Measurements from ENCODE around the gene PARVG. TPM values are rescaled to one million over a fixed set of nuclear protein-coding genes. Genes with fewer than 3 reads are reported as not detected.

The PARVG gene
- total RNA-seq, 1 experiment from 2014 or later = not detected

GRCh38 chr22:44160421-44160820, 20.3 kb upstream of the PARVG start:
- H3K9ac ChIP-seq (ENCODE audit: low read length) = no peak overlapping the region
- H3F3A ChIP-seq (ENCODE audit: low read length, unreplicated experiment) = no peaks in the 10 kb centered on the region
- H3K9me3 ChIP-seq (ENCODE audit: low read length) = no peaks in the 10 kb centered on the region
- TF ChIP-seq EZH2 (IDR thresholded peaks at IDR 0.05; ENCODE audit: low read length, unreplicated experiment) (no peak), EZH2phosphoT487 (IDR thresholded peaks at IDR 0.05; ENCODE audit: borderline replicate concordance, low read length) (no peak), CTCF (conservative IDR thresholded peaks at IDR 0.05; ENCODE audit: low read depth, low read length) (no peak)
- no peak overlapping the region for H3K27ac ChIP-seq (ENCODE audit: low read length)
- CTCF ChIA-PET = no interaction called here
- H3K9me2 ChIP-seq (replicated peaks; ENCODE audit: low read length) = no peaks in the 10 kb centered on the region
- no peak overlapping the region for H2AFZ ChIP-seq (ENCODE audit: low read length)
- intact Hi-C loops (cut with micrococcal nuclease) = no loop called here
- no peak overlapping the region for H3K4me2 ChIP-seq (ENCODE audit: low read length)
- H3K4me1 ChIP-seq (ENCODE audit: insufficient read depth, low read length) = no peaks in the 10 kb centered on the region
- ATAC-seq (no peak), DNase-seq (no peak)
- no peak overlapping the region for H3K4me3 ChIP-seq (ENCODE audit: low read length)
- H3K27me3 ChIP-seq (ENCODE audit: low read length) = no peaks in the 10 kb centered on the region
- POLR2A ChIA-PET (ENCODE audit: unreplicated experiment) = no interaction called here
- H3K79me2 ChIP-seq (ENCODE audit: low read length) = no peaks in the 10 kb centered on the region
- H4K20me1 ChIP-seq (ENCODE audit: low read length) = no peaks in the 10 kb centered on the region
- no peaks in the 10 kb centered on the region for H3K36me3 ChIP-seq (ENCODE audit: low read depth, low read length)
- no TSS peak for BruUV-seq (replicated peaks)

GRCh38 chr22:44161673-44162072, 19.1 kb upstream of the PARVG start:
- Histone ChIP-seq H3K9ac (ENCODE audit: low read length) (no peak overlapping the region), H3F3A (ENCODE audit: low read length, unreplicated experiment) (no peaks in the 10 kb centered on the region), H2AFZ (ENCODE audit: low read length) (no peak overlapping the region), H3K27me3 (ENCODE audit: low read length) (no peaks in the 10 kb centered on the region), H4K20me1 (ENCODE audit: low read length) (no peaks in the 10 kb centered on the region), H3K27ac (ENCODE audit: low read length) (no peak overlapping the region), H3K4me2 (ENCODE audit: low read length) (no peak overlapping the region), H3K79me2 (ENCODE audit: low read length) (no peaks in the 10 kb centered on the region), H3K4me3 (ENCODE audit: low read length) (no peak overlapping the region), H3K36me3 (ENCODE audit: low read depth, low read length) (no peaks in the 10 kb centered on the region), H3K9me3 (ENCODE audit: low read length) (no peaks in the 10 kb centered on the region), H3K4me1 (ENCODE audit: insufficient read depth, low read length) (no peaks in the 10 kb centered on the region), H3K9me2 (replicated peaks; ENCODE audit: low read length) (no peaks in the 10 kb centered on the region)
- CTCF ChIA-PET = no interaction called here
- DNase-seq (no peak), ATAC-seq (no peak)
- intact Hi-C loops (cut with micrococcal nuclease) = no loop called here
- no TSS peak for BruUV-seq (replicated peaks)
- POLR2A ChIA-PET (ENCODE audit: unreplicated experiment) = no interaction called here
- TF ChIP-seq EZH2 (IDR thresholded peaks at IDR 0.05; ENCODE audit: low read length, unreplicated experiment) = no peak
- no peak for TF ChIP-seq EZH2phosphoT487 (IDR thresholded peaks at IDR 0.05; ENCODE audit: borderline replicate concordance, low read length)
- TF ChIP-seq CTCF (conservative IDR thresholded peaks at IDR 0.05; ENCODE audit: low read depth, low read length) = no peak

GRCh38 chr22:44162960-44163359, 17.8 kb upstream of the PARVG start:
- no TSS peak for BruUV-seq (replicated peaks)
- no peak for ATAC-seq
- Histone ChIP-seq H3K27ac (ENCODE audit: low read length) (no peak overlapping the region), H3F3A (ENCODE audit: low read length, unreplicated experiment) (no peaks in the 10 kb centered on the region), H3K9me2 (replicated peaks; ENCODE audit: low read length) (no peaks in the 10 kb centered on the region), H3K4me3 (ENCODE audit: low read length) (no peak overlapping the region), H3K36me3 (ENCODE audit: low read depth, low read length) (no peaks in the 10 kb centered on the region), H3K9ac (ENCODE audit: low read length) (no peak overlapping the region), H3K27me3 (ENCODE audit: low read length) (no peaks in the 10 kb centered on the region), H2AFZ (ENCODE audit: low read length) (no peak overlapping the region), H3K4me2 (ENCODE audit: low read length) (no peak overlapping the region), H4K20me1 (ENCODE audit: low read length) (no peaks in the 10 kb centered on the region), H3K9me3 (ENCODE audit: low read length) (no peaks in the 10 kb centered on the region), H3K79me2 (ENCODE audit: low read length) (no peaks in the 10 kb centered on the region), H3K4me1 (ENCODE audit: insufficient read depth, low read length) (no peaks in the 10 kb centered on the region)
- ChIA-PET POLR2A (ENCODE audit: unreplicated experiment) (no interaction called here), CTCF (no interaction called here)
- intact Hi-C loops (cut with micrococcal nuclease) = no loop called here
- TF ChIP-seq EZH2 (IDR thresholded peaks at IDR 0.05; ENCODE audit: low read length, unreplicated experiment) (no peak), CTCF (conservative IDR thresholded peaks at IDR 0.05; ENCODE audit: low read depth, low read length) (no peak)
- no peak for DNase-seq
